CD4-positive, alpha-beta T cell treated with Interleukin-17A for 1 hour (primary cell): ENCODE measurements around the gene TRO.

Experiments
- DNase-seq: peaks from one replicate; pipeline ENCODE4 v3.0.0-alpha.2; 2020

TRO gene, protein sequence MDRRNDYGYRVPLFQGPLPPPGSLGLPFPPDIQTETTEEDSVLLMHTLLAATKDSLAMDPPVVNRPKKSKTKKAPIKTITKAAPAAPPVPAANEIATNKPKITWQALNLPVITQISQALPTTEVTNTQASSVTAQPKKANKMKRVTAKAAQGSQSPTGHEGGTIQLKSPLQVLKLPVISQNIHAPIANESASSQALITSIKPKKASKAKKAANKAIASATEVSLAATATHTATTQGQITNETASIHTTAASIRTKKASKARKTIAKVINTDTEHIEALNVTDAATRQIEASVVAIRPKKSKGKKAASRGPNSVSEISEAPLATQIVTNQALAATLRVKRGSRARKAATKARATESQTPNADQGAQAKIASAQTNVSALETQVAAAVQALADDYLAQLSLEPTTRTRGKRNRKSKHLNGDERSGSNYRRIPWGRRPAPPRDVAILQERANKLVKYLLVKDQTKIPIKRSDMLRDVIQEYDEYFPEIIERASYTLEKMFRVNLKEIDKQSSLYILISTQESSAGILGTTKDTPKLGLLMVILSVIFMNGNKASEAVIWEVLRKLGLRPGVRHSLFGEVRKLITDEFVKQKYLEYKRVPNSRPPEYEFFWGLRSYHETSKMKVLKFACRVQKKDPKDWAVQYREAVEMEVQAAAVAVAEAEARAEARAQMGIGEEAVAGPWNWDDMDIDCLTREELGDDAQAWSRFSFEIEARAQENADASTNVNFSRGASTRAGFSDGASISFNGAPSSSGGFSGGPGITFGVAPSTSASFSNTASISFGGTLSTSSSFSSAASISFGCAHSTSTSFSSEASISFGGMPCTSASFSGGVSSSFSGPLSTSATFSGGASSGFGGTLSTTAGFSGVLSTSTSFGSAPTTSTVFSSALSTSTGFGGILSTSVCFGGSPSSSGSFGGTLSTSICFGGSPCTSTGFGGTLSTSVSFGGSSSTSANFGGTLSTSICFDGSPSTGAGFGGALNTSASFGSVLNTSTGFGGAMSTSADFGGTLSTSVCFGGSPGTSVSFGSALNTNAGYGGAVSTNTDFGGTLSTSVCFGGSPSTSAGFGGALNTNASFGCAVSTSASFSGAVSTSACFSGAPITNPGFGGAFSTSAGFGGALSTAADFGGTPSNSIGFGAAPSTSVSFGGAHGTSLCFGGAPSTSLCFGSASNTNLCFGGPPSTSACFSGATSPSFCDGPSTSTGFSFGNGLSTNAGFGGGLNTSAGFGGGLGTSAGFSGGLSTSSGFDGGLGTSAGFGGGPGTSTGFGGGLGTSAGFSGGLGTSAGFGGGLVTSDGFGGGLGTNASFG (N-terminal part only)

GRCh38 chrX:54920610-54921426 is at the start of gene TRO:
TSS of gene TRO (plus strand) at chrX:54920824. CDS start at chrX:54922247, 1,423 bp downstream.
- no peak for DNase-seq

DNA sequence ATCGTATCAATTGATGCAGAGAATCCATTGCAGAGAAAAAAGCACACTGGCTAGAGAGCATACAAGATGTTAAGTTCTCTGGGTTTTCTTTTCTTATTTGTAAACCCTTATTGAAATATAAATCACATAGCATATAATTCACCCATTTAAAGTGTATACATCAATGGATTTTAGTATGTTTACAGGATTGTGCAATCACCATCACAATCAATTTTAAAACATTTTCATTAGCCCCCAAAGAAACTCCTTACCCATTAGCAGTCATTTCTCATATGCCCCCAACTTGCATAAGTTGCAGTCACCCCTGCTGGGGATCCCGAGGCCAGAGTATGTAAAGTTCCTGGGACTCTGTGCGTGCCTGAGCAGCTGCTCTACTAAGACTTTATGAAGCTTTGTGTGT is 34.9 kb upstream of the TRO start:
- no peak for DNase-seq

- peak; percentile 57 for DNase-seq
These were observed 29.1 kb upstream of the TRO start for GRCh38 chrX:54891573-54891972.

- no peak for DNase-seq
These were observed 26.5 kb upstream of the TRO start for GRCh38 chrX:54894159-54894558.

- DNase-seq, result no peak
These were observed 10.7 kb upstream of the TRO start for GRCh38 chrX:54909941-54910340.

DNA sequence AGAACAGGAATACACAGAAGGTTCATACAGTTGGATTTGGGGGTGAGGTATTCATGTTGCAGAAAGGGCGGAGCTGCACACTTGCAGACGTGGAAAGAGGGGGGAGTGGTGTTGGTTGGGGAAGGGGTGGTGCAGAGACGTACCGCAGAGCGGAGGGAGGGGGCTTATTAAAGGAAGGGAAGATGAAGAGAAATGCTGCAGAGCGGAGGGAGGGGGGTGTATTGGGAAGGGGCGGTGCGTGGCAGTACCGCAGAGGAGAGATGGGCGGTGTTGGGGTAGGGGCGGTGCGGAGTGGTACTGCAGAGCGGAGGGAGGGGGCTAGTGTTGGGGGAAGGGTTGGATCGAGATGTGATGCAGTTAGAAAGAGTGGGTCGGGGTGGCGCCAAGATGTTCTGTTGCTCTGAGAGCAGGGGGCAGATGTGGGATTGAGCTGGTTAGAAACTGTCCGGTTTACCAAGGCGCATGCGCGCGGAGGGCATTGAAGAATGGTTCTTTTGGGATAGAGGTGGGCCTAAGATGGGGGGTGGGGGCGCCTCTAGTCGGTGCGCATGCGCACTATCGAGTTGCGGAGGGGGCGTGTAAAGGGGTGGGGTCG is 900 bp downstream of the TRO start:
- DNase-seq, result peak; percentile 54

DNA sequence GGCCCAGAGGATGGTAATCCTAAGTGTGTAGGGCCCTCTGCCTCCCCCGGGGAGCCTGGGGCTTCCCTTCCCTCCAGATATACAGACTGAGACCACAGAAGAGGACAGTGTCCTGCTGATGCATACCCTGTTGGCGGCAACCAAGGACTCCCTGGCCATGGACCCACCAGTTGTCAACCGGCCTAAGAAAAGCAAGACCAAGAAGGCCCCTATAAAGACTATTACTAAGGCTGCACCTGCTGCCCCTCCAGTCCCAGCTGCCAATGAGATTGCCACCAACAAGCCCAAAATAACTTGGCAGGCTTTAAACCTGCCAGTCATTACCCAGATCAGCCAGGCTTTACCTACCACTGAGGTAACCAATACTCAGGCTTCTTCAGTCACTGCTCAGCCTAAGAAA is 1.9 kb downstream of the TRO start:
- DNase-seq, result no peak

- no peak for DNase-seq
These were observed 2.8 kb downstream of the TRO start for GRCh38 chrX:54923376-54923775.

DNA sequence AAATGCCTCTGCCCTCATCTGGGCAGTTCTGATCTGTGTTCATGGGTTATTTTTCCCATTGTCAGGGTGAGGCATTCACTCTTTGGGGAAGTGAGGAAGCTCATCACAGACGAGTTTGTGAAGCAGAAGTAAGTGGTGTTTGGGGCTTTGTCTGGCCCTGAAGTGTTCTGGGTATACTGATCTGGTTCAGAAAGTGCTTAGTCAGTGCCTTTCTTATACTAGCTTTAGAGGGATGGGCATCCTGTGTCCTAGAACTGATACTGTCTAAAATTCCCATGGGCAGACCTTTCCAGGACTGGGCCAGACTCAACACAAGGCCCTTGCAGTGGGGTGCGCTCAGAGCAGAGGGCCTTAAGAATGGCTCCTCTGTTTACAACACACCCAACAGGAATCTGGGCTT is 6.4 kb downstream of the TRO start:
- DNase-seq, result no peak

DNA sequence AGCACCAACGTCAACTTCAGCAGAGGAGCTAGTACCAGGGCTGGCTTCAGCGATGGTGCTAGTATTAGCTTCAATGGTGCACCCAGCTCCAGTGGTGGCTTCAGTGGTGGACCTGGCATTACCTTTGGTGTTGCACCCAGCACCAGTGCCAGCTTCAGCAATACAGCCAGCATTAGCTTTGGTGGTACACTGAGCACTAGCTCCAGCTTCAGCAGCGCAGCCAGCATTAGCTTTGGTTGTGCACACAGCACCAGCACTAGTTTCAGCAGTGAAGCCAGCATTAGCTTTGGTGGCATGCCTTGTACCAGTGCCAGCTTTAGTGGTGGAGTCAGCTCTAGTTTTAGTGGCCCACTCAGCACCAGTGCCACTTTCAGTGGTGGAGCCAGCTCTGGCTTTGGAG is 8.3 kb downstream of the TRO start:
- no peak for DNase-seq

GRCh38 chrX:54930291-54931049 is 9.8 kb downstream of the TRO start:
- no peak for DNase-seq

DNA sequence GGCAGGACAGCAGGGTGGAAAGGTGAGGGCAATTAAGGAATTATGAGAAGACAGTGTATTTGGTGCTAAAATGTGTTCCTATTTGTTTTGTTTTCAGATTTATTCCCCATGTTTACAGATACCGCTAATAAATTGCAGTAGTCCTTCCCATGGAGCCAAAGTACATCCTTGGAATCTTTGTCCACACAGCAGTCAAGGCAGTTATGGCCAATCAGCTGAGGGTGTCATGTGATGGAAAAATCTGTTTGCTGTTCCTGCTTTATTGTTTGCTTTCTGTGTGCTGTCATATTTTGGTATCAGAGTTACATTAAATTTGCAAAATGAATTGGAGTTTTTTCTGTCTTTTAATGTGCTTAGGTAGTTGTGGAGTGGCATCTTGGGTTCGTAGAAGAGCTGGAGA is 10.5 kb downstream of the TRO start:
- DNase-seq, result no peak

- DNase-seq, result no peak
These were observed 12.7 kb downstream of the TRO start for GRCh38 chrX:54933150-54933826.

GRCh38 chrX:54934058-54934457 is 13.4 kb downstream of the TRO start:
- DNase-seq, result no peak

GRCh38 chrX:54934890-54935289 is 14.3 kb downstream of the TRO start:
- no peak for DNase-seq

DNA sequence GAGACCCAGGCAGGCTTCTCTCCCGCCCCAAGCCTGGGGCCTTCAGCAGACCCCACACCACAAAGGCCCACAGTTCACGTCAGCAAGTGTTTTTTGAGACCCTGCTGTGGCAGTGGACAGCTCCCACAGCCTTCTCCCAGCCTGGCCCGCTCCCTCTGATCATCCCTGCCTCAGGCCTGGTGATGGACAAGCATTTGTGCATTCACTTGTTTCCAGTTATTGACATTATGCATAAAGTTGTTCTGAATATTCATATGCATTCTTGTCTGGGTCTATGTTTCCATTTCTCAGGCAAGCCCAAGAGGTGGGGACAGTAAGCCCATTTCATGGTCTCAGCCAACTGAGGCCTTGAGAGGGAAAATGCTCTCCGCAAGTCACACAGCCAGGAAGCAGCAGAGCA is 14.7 kb downstream of the TRO start:
- no peak for DNase-seq

GRCh38 chrX:54937416-54937815 is 16.8 kb downstream of the TRO start:
- DNase-seq, result no peak

- DNase-seq, result no peak
These were observed 24.2 kb downstream of the TRO start for GRCh38 chrX:54944816-54945215.

GRCh38 chrX:54945224-54945623 is 24.6 kb downstream of the TRO start:
- no peak for DNase-seq

- no peak for DNase-seq
These were observed 30.2 kb downstream of the TRO start for GRCh38 chrX:54950730-54951375.
